Measurements from ENCODE around the gene UNC5C.

Gene UNC5C

DNA sequence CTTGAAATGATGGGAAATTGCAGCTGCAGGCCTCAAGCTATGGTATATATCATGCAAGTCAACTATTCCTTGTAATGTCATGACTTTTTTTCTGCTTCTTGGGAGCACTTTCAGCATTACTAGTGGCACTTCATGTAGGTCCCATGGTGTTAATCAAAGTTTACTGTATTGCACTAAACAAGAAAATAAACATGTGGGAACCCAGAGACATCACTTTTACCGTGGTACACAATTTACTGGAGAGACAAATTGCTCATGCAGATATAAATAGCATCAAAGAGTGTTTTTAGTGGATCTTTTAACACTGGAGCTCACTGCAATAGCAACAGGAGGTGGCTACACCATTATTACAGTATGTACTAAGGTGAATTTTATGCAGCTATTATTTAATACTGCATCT is 79.2 kb downstream of the UNC5C start:
- no peak for DNase-seq (ENCODE audit: low read depth)
- in situ Hi-C loops (cut with HindIII; ENCODE audit: low sequenced_read_pairs): no loop called here
- TF ChIP-seq, protein P1, sequence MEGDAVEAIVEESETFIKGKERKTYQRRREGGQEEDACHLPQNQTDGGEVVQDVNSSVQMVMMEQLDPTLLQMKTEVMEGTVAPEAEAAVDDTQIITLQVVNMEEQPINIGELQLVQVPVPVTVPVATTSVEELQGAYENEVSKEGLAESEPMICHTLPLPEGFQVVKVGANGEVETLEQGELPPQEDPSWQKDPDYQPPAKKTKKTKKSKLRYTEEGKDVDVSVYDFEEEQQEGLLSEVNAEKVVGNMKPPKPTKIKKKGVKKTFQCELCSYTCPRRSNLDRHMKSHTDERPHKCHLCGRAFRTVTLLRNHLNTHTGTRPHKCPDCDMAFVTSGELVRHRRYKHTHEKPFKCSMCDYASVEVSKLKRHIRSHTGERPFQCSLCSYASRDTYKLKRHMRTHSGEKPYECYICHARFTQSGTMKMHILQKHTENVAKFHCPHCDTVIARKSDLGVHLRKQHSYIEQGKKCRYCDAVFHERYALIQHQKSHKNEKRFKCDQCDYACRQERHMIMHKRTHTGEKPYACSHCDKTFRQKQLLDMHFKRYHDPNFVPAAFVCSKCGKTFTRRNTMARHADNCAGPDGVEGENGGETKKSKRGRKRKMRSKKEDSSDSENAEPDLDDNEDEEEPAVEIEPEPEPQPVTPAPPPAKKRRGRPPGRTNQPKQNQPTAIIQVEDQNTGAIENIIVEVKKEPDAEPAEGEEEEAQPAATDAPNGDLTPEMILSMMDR (IDR thresholded peaks at IDR 0.05; ENCODE audit: low read depth, low read length, missing control alignments): no peak
- no peak overlapping the region for H3K4me3 ChIP-seq (ENCODE audit: low read depth, low read length)

DNA sequence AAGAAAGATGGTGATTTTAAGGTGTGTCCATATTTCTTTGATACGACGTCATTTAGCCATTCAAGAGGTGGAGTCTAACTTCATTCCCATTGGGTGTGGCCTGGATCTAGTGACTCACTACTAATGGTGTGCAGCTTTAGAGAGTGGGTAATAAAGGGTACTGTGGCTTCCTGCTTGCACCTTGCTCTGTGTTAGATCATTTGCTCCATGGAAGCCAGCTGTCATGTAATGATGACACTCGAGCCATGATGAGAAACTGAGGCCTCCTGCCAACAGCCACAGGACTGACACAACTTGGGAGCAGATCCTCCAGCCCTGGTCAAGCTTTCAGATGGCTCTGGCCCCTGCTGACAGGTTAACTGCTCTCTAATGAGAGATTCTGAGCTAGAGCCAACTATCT is 82.0 kb downstream of the UNC5C start:
- in situ Hi-C loops (cut with HindIII; ENCODE audit: low sequenced_read_pairs): no loop called here
- TF ChIP-seq, protein P1 (IDR thresholded peaks at IDR 0.05; ENCODE audit: low read depth, low read length, missing control alignments): no peak
- DNase-seq (ENCODE audit: low read depth): no peak
- H3K4me3 ChIP-seq (ENCODE audit: low read depth, low read length): no peak overlapping the region

DNA sequence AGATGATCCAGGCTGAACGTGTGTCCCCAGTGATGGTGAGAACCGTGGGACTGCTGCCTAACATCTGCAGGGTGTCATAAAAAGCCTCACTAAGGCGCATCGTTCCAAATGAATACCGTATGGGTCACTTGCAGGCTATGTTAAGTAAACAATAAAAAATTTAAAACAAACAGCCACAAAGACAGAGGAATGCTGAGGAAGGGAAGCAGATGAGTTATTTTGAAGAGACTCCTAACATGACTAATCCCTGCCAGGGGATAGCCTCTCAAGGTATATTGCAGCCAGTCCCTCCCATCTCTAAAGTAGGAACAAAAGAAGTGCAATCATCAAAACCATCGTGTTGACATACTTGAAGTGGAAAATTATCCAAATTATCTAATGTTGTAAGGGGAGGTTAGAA is 83.8 kb downstream of the UNC5C start:
- no peak overlapping the region for H3K4me3 ChIP-seq (ENCODE audit: low read depth, low read length)
- TF ChIP-seq, protein P1 (IDR thresholded peaks at IDR 0.05; ENCODE audit: low read depth, low read length, missing control alignments): no peak
- DNase-seq (ENCODE audit: low read depth): no peak
- in situ Hi-C loops (cut with HindIII; ENCODE audit: low sequenced_read_pairs): no loop called here

DNA sequence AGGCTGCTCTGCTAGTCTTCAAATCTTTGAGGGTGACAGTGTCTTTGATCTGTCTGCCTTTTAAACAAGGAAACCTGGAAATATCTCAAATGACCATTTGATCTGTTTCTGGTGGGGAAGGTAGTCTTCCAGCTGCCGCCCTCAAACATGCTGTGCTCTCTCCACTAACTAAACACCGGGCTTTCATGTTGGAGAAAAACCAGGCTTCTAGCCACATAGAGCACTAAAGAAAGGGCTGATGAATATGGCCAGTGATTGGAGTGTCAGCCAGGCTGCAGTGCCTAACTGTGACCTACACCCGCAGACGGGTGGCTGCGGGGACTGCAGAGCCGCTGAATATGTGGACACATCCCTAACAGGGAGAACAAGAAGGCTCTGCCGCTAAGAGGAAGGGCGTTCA is 85.9 kb downstream of the UNC5C start:
- no peak for DNase-seq (ENCODE audit: low read depth)
- TF ChIP-seq, protein P1 (IDR thresholded peaks at IDR 0.05; ENCODE audit: low read depth, low read length, missing control alignments): no peak
- H3K4me3 ChIP-seq (ENCODE audit: low read depth, low read length): no peak overlapping the region
- in situ Hi-C loops (cut with HindIII; ENCODE audit: low sequenced_read_pairs): no loop called here

DNA sequence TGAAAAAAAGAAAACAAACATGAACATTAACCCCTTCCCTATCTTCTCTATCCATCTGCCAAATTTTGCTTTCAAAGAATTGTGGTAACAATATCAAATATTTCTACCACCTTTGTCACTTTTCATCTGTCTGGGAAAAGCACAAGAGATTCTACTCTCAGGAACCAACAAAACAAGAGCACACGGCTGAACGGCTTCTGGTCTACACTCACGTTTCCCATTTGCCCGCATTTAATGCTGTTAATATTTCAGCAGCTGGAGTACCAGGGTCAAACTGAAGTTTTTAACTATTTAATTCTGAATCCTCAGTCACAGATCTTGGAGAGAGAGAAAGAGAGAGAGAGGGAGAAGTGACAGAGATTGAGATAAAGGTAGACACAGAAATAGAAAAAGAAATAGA is 91.4 kb downstream of the UNC5C start:
- TF ChIP-seq, protein P1 (IDR thresholded peaks at IDR 0.05; ENCODE audit: low read depth, low read length, missing control alignments): no peak
- no peak overlapping the region for H3K4me3 ChIP-seq (ENCODE audit: low read depth, low read length)
- DNase-seq (ENCODE audit: low read depth): no peak
- in situ Hi-C loops (cut with HindIII; ENCODE audit: low sequenced_read_pairs): no loop called here

DNA sequence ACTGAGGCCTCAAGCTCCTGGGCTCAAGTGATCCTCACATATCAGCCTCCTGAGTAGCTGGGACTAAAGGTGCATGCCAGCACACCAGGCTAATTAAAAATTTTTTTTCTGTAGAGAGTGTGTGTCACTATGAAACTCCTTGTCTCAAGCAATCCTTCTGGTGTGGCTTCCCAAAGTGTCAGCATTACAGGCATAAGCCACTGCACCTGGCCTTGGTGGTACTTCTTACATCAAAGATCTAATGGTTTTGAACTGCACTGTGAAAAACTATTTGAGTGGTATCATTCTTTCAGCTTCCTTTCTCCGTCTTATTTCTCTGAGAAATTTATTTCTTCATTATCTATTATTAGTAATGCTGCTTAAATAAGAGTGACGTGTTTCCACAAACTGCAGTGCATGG is 98.5 kb downstream of the UNC5C start:
- H3K4me3 ChIP-seq (ENCODE audit: low read depth, low read length): no peak overlapping the region
- in situ Hi-C loops (cut with HindIII; ENCODE audit: low sequenced_read_pairs): no loop called here
- TF ChIP-seq, protein P1 (IDR thresholded peaks at IDR 0.05; ENCODE audit: low read depth, low read length, missing control alignments): no peak
- DNase-seq (ENCODE audit: low read depth): no peak

DNA sequence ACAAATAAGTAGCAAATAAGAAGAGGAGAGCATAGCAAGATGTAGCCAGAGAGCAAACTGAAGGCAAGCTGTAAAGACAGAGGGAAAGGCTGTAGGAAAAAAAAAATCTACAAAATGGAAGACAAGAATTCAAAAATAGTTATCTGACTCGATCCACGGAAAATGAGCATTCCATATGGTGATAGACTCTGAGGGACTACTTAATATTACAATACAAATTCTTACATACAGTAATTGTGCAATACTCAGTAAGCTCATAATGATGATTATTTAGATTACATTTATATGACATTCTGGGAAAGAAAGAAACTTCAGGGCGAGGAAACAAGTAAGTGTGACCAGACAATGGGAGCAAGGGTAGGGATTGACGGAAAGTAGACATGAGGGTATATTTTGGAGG is 102.6 kb downstream of the UNC5C start:
- in situ Hi-C loops (cut with HindIII; ENCODE audit: low sequenced_read_pairs): no loop called here
- DNase-seq (ENCODE audit: low read depth): no peak
- H3K4me3 ChIP-seq (ENCODE audit: low read depth, low read length): no peak overlapping the region
- TF ChIP-seq, protein P1 (IDR thresholded peaks at IDR 0.05; ENCODE audit: low read depth, low read length, missing control alignments): no peak
